Karpas-422 (cell line): ENCODE measurements around the gene LMO1. TPM values are rescaled to one million over a fixed set of nuclear protein-coding genes. Genes with fewer than 3 reads are reported as not detected.
A peak's percentile ranks its signal among the peaks of the same experiment; 100 is the strongest.

Experiments
- DNase-seq: peaks from one replicate; pipeline ENCODE4 v3.0.0-alpha.2; 2015
- H2AFZ ChIP-seq: fragments of 200-600 bp; sonication (generic); 2 replicates; pipeline ENCODE4 v1.6.1; 2014; ENCODE audit warnings: antibody characterized with exemption, low read length, mixed read lengths
- H3K27ac ChIP-seq: fragments of 200-600 bp; sonication (generic); 2 replicates; pipeline ENCODE4 v1.5.1; 2014; ENCODE audit warnings: mild to moderate bottlenecking, low read length, moderate library complexity
- H3K27me3 ChIP-seq: fragments of 200-600 bp; sonication (generic); 2 replicates; pipeline ENCODE4 v1.6.1; 2014; ENCODE audit warnings: low read length, mixed read lengths
- H3K36me3 ChIP-seq: fragments of 200-600 bp; sonication (generic); 2 replicates; pipeline ENCODE4 v1.6.1; 2014; ENCODE audit warnings: low read length, mixed read lengths; ENCODE audit not compliant: insufficient read depth
- H3K4me1 ChIP-seq: fragments of 200-600 bp; sonication (generic); 2 replicates; pipeline ENCODE4 v1.6.1; 2014; ENCODE audit warnings: mild to moderate bottlenecking, low read length, mixed read lengths
- H3K4me2 ChIP-seq: fragments of 200-600 bp; sonication (generic); 2 replicates; pipeline ENCODE4 v1.6.1; 2014; ENCODE audit warnings: low read length, low read depth, mild to moderate bottlenecking; ENCODE audit not compliant: poor library complexity, severe bottlenecking
- H3K4me3 ChIP-seq: fragments of 200-600 bp; sonication (generic); 2 replicates; pipeline ENCODE4 v1.5.1; 2014; ENCODE audit warnings: mild to moderate bottlenecking, antibody characterized with exemption, low read length, mixed read lengths
- H3K79me2 ChIP-seq: fragments of 200-600 bp; sonication (generic); 2 replicates; pipeline ENCODE4 v1.6.1; 2014; ENCODE audit warnings: mild to moderate bottlenecking, low read length, mixed read lengths
- H3K9ac ChIP-seq: fragments of 200-600 bp; sonication (generic); 2 replicates; pipeline ENCODE4 v1.6.0; 2014; ENCODE audit warnings: low read length
- H3K9me2 ChIP-seq: fragments of 200-600 bp; sonication (generic), shearing (Covaris generic); replicated peaks from 2 replicates; pipeline ENCODE4 v1.6.0; 2014; ENCODE audit warnings: mild to moderate bottlenecking, low read length, moderate library complexity; ENCODE audit not compliant: insufficient read depth
- H3K9me3 ChIP-seq: fragments of 300-700, 200-600 bp; sonication (generic); 2 replicates; pipeline ENCODE4 v1.6.1; 2014; ENCODE audit warnings: low read length, mixed read lengths
- H4K20me1 ChIP-seq: fragments of 200-600 bp; sonication (generic); 2 replicates; pipeline ENCODE4 v1.6.1; 2014; ENCODE audit warnings: mild to moderate bottlenecking, antibody characterized with exemption, low read length, low read depth; ENCODE audit not compliant: insufficient read depth
- total RNA-seq: library from RNA; depleted of rRNA; stranded (reverse); fragments of >200 nt; shearing (Covaris generic); gene quantifications from 2 replicates; pipeline ENCODE4 v1.2.3, GENCODE V29; 2014; ENCODE audit warnings: low replicate concordance; rRNA removed

The LMO1 gene
- total RNA-seq: not detected in 2 replicates

DNA sequence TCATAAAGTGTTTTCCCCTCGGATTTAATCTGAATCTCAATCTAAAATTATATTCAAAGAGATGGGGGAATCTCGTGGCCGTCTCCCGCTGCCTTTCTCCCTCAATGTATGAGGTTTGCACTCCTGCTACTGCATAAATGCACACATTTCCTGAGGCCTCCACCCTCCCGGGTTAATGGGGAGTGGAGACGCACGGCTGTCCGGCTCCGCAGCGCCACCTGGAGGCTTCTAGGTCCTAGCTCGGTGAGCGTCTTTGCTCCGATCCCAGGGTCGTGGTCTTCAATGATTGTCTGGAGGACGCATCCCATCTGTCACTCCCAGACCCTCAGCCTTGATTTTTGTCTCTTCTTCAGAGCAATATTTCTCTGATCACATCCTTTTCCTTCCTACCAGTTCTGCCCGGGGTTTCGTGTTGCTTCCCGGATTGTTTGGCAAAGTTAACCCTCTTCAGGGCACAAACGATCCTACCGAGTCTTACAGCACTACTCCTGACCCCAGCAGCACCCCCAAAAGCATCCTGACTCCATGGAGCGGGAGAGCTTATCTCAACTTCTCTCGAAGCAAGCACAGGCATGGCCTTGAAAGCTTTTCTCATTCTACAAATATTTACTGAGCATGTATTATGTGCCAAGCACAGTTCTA, at the start of gene LMO1:
LMO1 (minus strand) TSS at position 110 of the 642 bp plus-strand sequence. CDS start 516 bp downstream, outside the sequence.
- no peak within 1 kb of the TSS for H3K9ac ChIP-seq
- H3K4me1 ChIP-seq: no peaks in the 10 kb centered on the region
- H3K27ac ChIP-seq: no peak within 1 kb of the TSS
- no peaks in the 10 kb centered on the region for H3K9me3 ChIP-seq
- H2AFZ ChIP-seq: no peak within 1 kb of the TSS
- H3K27me3 ChIP-seq: no peaks in the 10 kb centered on the region
- no peak within 1 kb of the TSS for H3K4me3 ChIP-seq
- H3K79me2 ChIP-seq: no peaks in the 10 kb centered on the region
- H4K20me1 ChIP-seq: no peaks in the 10 kb centered on the region
- H3K36me3 ChIP-seq: no peaks in the 10 kb centered on the region
- no peak within 1 kb of the TSS for H3K4me2 ChIP-seq
- H3K9me2 ChIP-seq: no peaks in the 10 kb centered on the region
- peak; percentile 85 for DNase-seq

GRCh38 chr11:8312986-8313385, 49.3 kb upstream of the LMO1 start:
- H3K9me3 ChIP-seq: no peaks in the 10 kb centered on the region
- H3K36me3 ChIP-seq: no peaks in the 10 kb centered on the region
- no peaks in the 10 kb centered on the region for H3K27me3 ChIP-seq
- no peak overlapping the region for H2AFZ ChIP-seq
- H3K27ac ChIP-seq: no peak overlapping the region
- no peak for DNase-seq
- H3K9ac ChIP-seq: no peak overlapping the region
- no peaks in the 10 kb centered on the region for H4K20me1 ChIP-seq
- no peaks in the 10 kb centered on the region for H3K9me2 ChIP-seq
- H3K4me1 ChIP-seq: no peaks in the 10 kb centered on the region
- no peak overlapping the region for H3K4me2 ChIP-seq
- no peaks in the 10 kb centered on the region for H3K79me2 ChIP-seq
- no peak overlapping the region for H3K4me3 ChIP-seq

DNA sequence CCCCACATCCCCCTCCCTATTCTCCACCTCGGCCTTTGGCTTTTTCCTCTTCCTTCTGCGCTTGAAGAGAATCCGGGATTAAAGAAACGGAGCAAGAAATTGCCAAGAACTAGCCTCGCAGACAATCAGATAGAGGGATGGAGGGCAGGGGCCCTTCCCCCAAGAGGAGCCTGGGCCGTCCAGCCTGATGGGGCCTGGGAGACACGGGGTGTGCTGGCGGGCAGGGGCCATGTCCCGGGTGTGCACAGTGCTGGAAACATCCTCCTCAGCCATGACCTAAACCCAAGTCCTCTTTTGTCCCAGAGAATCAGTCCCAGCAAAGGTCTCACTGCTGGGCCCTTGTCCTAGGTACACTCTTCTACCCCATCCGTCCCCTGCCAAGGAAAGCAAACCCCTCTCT, 47.7 kb upstream of the LMO1 start:
- H3K9me3 ChIP-seq: no peaks in the 10 kb centered on the region
- H3K36me3 ChIP-seq: no peaks in the 10 kb centered on the region
- H3K4me1 ChIP-seq: no peaks in the 10 kb centered on the region
- H3K9me2 ChIP-seq: no peaks in the 10 kb centered on the region
- DNase-seq: no peak
- H3K9ac ChIP-seq: no peak overlapping the region
- no peaks in the 10 kb centered on the region for H3K27me3 ChIP-seq
- no peaks in the 10 kb centered on the region for H4K20me1 ChIP-seq
- H3K27ac ChIP-seq: no peak overlapping the region
- no peak overlapping the region for H3K4me2 ChIP-seq
- H3K4me3 ChIP-seq: no peak overlapping the region
- H3K79me2 ChIP-seq: no peaks in the 10 kb centered on the region
- no peak overlapping the region for H2AFZ ChIP-seq

DNA sequence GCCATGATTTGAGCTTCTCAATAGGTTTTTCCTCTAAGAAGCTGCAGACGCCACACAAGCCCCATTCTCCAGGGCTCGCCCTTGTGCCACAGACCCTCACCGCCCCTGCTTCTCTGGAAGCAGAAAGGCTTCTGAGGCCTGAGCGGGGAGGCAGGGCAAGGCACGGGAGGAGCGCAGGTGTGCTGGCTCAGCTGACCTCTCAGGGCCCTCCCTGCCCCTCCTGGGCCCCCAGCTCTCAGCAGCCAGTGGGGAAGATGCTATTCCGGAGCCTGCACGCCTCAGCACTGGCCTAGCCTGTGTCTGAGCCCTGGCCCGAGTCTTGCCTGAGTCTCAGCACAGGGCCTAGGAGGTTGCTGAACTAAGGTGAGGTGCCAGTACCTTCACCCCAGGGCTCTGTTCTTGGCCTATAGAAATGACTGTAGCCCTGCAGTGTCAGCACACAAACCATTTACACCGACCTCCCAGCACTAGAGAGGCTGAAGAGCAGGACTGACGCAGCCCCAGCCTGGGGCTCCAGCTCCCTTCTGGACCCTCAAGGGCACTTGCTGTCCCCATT, 47.1 kb upstream of the LMO1 start:
- Histone ChIP-seq H3K27ac (no peak overlapping the region), H4K20me1 (no peaks in the 10 kb centered on the region), H3K79me2 (no peaks in the 10 kb centered on the region), H3K4me3 (no peak overlapping the region), H3K4me1 (no peaks in the 10 kb centered on the region), H3K36me3 (no peaks in the 10 kb centered on the region), H3K9me3 (no peaks in the 10 kb centered on the region), H3K27me3 (no peaks in the 10 kb centered on the region), H3K9ac (no peak overlapping the region), H3K9me2 (no peaks in the 10 kb centered on the region), H3K4me2 (no peak overlapping the region), H2AFZ (no peak overlapping the region)
- no peak for DNase-seq

DNA sequence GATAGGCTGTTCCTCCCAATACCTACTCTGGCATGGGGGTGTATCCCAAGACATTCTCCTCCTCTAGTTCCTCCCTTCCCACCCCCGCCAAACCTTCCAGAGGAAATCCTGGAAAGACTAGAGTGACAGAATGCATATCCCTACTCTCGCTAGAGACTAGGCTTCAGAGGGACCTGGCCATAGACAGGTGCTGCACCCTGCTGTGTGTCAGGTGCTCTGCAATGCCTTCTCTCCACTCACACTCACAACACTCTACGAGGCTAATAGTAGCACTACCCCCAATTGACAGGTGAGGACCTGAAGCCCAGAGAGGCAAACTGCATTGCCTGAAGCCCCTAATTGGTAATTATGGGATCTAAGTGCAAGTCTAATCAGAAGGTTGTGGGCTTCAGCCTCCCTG, 46.2 kb upstream of the LMO1 start:
- Histone ChIP-seq H3K9ac (no peak overlapping the region), H4K20me1 (no peaks in the 10 kb centered on the region), H3K4me3 (no peak overlapping the region), H3K9me3 (no peaks in the 10 kb centered on the region), H3K9me2 (no peaks in the 10 kb centered on the region), H3K79me2 (no peaks in the 10 kb centered on the region), H3K4me1 (no peaks in the 10 kb centered on the region), H3K4me2 (no peak overlapping the region), H3K36me3 (no peaks in the 10 kb centered on the region), H2AFZ (no peak overlapping the region), H3K27ac (no peak overlapping the region), H3K27me3 (no peaks in the 10 kb centered on the region)
- no peak for DNase-seq

GRCh38 chr11:8309311-8309710, 45.6 kb upstream of the LMO1 start:
- Histone ChIP-seq H3K27me3 (no peaks in the 10 kb centered on the region), H2AFZ (no peak overlapping the region), H3K27ac (no peak overlapping the region), H3K9me3 (no peaks in the 10 kb centered on the region), H3K4me2 (no peak overlapping the region), H4K20me1 (no peaks in the 10 kb centered on the region), H3K9ac (no peak overlapping the region), H3K4me3 (no peak overlapping the region), H3K9me2 (no peaks in the 10 kb centered on the region), H3K36me3 (no peaks in the 10 kb centered on the region), H3K4me1 (no peaks in the 10 kb centered on the region), H3K79me2 (no peaks in the 10 kb centered on the region)
- DNase-seq: no peak

- no peaks in the 10 kb centered on the region for H3K9me2 ChIP-seq
- H3K4me3 ChIP-seq: no peak overlapping the region
- H3K79me2 ChIP-seq: no peaks in the 10 kb centered on the region
- no peak for DNase-seq
- no peak overlapping the region for H3K27ac ChIP-seq
- H3K9ac ChIP-seq: no peak overlapping the region
- no peaks in the 10 kb centered on the region for H3K9me3 ChIP-seq
- no peak overlapping the region for H3K4me2 ChIP-seq
- no peaks in the 10 kb centered on the region for H4K20me1 ChIP-seq
- H3K27me3 ChIP-seq: no peaks in the 10 kb centered on the region
- no peaks in the 10 kb centered on the region for H3K36me3 ChIP-seq
- no peak overlapping the region for H2AFZ ChIP-seq
- no peaks in the 10 kb centered on the region for H3K4me1 ChIP-seq
Measured at GRCh38 chr11:8307601-8308000, 43.9 kb upstream of the LMO1 start.

GRCh38 chr11:8301622-8302021, 37.9 kb upstream of the LMO1 start:
- H3K27ac ChIP-seq: no peak overlapping the region
- H3K36me3 ChIP-seq: no peaks in the 10 kb centered on the region
- no peak overlapping the region for H3K4me3 ChIP-seq
- no peaks in the 10 kb centered on the region for H3K27me3 ChIP-seq
- H3K9me2 ChIP-seq: no peaks in the 10 kb centered on the region
- no peaks in the 10 kb centered on the region for H3K79me2 ChIP-seq
- DNase-seq: no peak
- no peak overlapping the region for H2AFZ ChIP-seq
- no peak overlapping the region for H3K4me2 ChIP-seq
- no peaks in the 10 kb centered on the region for H3K9me3 ChIP-seq
- H4K20me1 ChIP-seq: no peaks in the 10 kb centered on the region
- H3K4me1 ChIP-seq: no peaks in the 10 kb centered on the region
- no peak overlapping the region for H3K9ac ChIP-seq
